ENCODE data around the gene GYG2. TPM values are rescaled to one million over a fixed set of nuclear protein-coding genes. Genes with fewer than 3 reads are reported as not detected.

Gene GYG2
- total RNA-seq, 1 experiment from 2014 or later, result 0.58 TPM

- no peak overlapping the region for H2AFZ ChIP-seq (ENCODE audit: low read length)
- no peak overlapping the region for H3K9ac ChIP-seq (ENCODE audit: low read length)
- H3K79me2 ChIP-seq (ENCODE audit: low read length), result no peaks in the 10 kb centered on the region
- no peaks in the 10 kb centered on the region for H3K9me3 ChIP-seq (ENCODE audit: low read length)
- no peak for DNase-seq
- H3K4me1 ChIP-seq (ENCODE audit: insufficient read depth, low read length), result peaks cover 12% of the 10 kb centered on the region
- no peak overlapping the region for H3K4me2 ChIP-seq (ENCODE audit: low read length)
- no peak for ATAC-seq
- no peak overlapping the region for H3K27ac ChIP-seq (ENCODE audit: low read length)
- no peaks in the 10 kb centered on the region for H4K20me1 ChIP-seq (ENCODE audit: low read length)
- TF ChIP-seq EZH2phosphoT487 (IDR thresholded peaks at IDR 0.05; ENCODE audit: borderline replicate concordance, low read length), result no peak
- peak; percentile 22; the same call in 1 of the 2 replicates for TF ChIP-seq CTCF (conservative IDR thresholded peaks at IDR 0.05; ENCODE audit: low read depth, low read length)
- no peaks in the 10 kb centered on the region for H3K27me3 ChIP-seq (ENCODE audit: low read length)
- intact Hi-C loops (cut with micrococcal nuclease), result no loop called here
- no peaks in the 10 kb centered on the region for H3F3A ChIP-seq (ENCODE audit: low read length, unreplicated experiment)
- CTCF ChIA-PET, result no interaction called here
- no peaks in the 10 kb centered on the region for H3K9me2 ChIP-seq (replicated peaks; ENCODE audit: low read length)
- no peaks in the 10 kb centered on the region for H3K36me3 ChIP-seq (ENCODE audit: low read depth, low read length)
- no TSS peak for BruUV-seq (replicated peaks)
- no peak overlapping the region for H3K4me3 ChIP-seq (ENCODE audit: low read length)
- POLR2A ChIA-PET (ENCODE audit: unreplicated experiment), result no interaction called here
Observed at GRCh38 chrX:2903366-2903765, 74.6 kb downstream of the GYG2 start.

GRCh38 chrX:2907295-2907694, 78.6 kb downstream of the GYG2 start:
- no TSS peak for BruUV-seq (replicated peaks)
- Histone ChIP-seq H3K36me3 (ENCODE audit: low read depth, low read length) (no peaks in the 10 kb centered on the region), H4K20me1 (ENCODE audit: low read length) (no peaks in the 10 kb centered on the region), H3K4me1 (ENCODE audit: insufficient read depth, low read length) (no peaks in the 10 kb centered on the region), H3K4me3 (ENCODE audit: low read length) (no peak overlapping the region), H3F3A (ENCODE audit: low read length, unreplicated experiment) (no peaks in the 10 kb centered on the region), H3K9ac (ENCODE audit: low read length) (no peak overlapping the region), H2AFZ (ENCODE audit: low read length) (no peak overlapping the region), H3K4me2 (ENCODE audit: low read length) (no peak overlapping the region), H3K9me3 (ENCODE audit: low read length) (no peaks in the 10 kb centered on the region), H3K27ac (ENCODE audit: low read length) (no peak overlapping the region), H3K79me2 (ENCODE audit: low read length) (no peaks in the 10 kb centered on the region), H3K27me3 (ENCODE audit: low read length) (no peaks in the 10 kb centered on the region), H3K9me2 (replicated peaks; ENCODE audit: low read length) (no peaks in the 10 kb centered on the region)
- DNase-seq, result no peak
- CTCF ChIA-PET, result no interaction called here
- no peak for ATAC-seq
- POLR2A ChIA-PET (ENCODE audit: unreplicated experiment), result no interaction called here
- TF ChIP-seq EZH2phosphoT487 (IDR thresholded peaks at IDR 0.05; ENCODE audit: borderline replicate concordance, low read length), result no peak
- no peak for TF ChIP-seq CTCF (conservative IDR thresholded peaks at IDR 0.05; ENCODE audit: low read depth, low read length)
- no peak for TF ChIP-seq EZH2 (IDR thresholded peaks at IDR 0.05; ENCODE audit: low read length, unreplicated experiment)
- intact Hi-C loops (cut with micrococcal nuclease), result no loop called here

- ATAC-seq (no peak), DNase-seq (no peak)
- Histone ChIP-seq H3K36me3 (ENCODE audit: low read depth, low read length) (no peaks in the 10 kb centered on the region), H3K9me2 (replicated peaks; ENCODE audit: low read length) (no peaks in the 10 kb centered on the region), H3K27me3 (ENCODE audit: low read length) (no peaks in the 10 kb centered on the region), H2AFZ (ENCODE audit: low read length) (no peak overlapping the region), H4K20me1 (ENCODE audit: low read length) (no peaks in the 10 kb centered on the region), H3K9me3 (ENCODE audit: low read length) (no peaks in the 10 kb centered on the region), H3F3A (ENCODE audit: low read length, unreplicated experiment) (no peaks in the 10 kb centered on the region), H3K9ac (ENCODE audit: low read length) (no peak overlapping the region), H3K79me2 (ENCODE audit: low read length) (no peaks in the 10 kb centered on the region), H3K4me3 (ENCODE audit: low read length) (no peak overlapping the region), H3K27ac (ENCODE audit: low read length) (no peak overlapping the region), H3K4me2 (ENCODE audit: low read length) (no peak overlapping the region), H3K4me1 (ENCODE audit: insufficient read depth, low read length) (no peaks in the 10 kb centered on the region)
- ChIA-PET POLR2A (ENCODE audit: unreplicated experiment) (no interaction called here), CTCF (no interaction called here)
- no TSS peak for BruUV-seq (replicated peaks)
- TF ChIP-seq EZH2 (IDR thresholded peaks at IDR 0.05; ENCODE audit: low read length, unreplicated experiment), result no peak
- no peak for TF ChIP-seq EZH2phosphoT487 (IDR thresholded peaks at IDR 0.05; ENCODE audit: borderline replicate concordance, low read length)
- TF ChIP-seq CTCF (conservative IDR thresholded peaks at IDR 0.05; ENCODE audit: low read depth, low read length), result no peak
- intact Hi-C loops (cut with micrococcal nuclease), result no loop called here
Observed at GRCh38 chrX:2908125-2908685, 79.5 kb downstream of the GYG2 start.

All from PC-3 (cell line).